H1 (cell line): ENCODE data around the gene NRAS.

Experiments
- CBX5 ChIP-seq: fragments of 300-800, 300-1000 bp; sonication (generic); IDR thresholded peaks from 2 replicates; pipeline ENCODE4 v1.7.1; 2016; ENCODE audit warnings: antibody characterized with exemption, low read length, low read depth
- EZH2 ChIP-seq: fragments of 200-600 bp; sonication (generic); IDR thresholded peaks from 2 replicates; pipeline ENCODE4 v1.7.1; 2012; ENCODE audit warnings: low read depth, mild to moderate bottlenecking, moderate library complexity, low read length, inconsistent platforms; ENCODE audit not compliant: severe bottlenecking
- HDAC2 ChIP-seq, 2 experiments: fragments of 300-600 bp in 1 of 2; sonication (generic) in 1 of 2; IDR thresholded peaks; 2 replicates each; pipeline ENCODE4 v1.6.1; 2011 to 2012; ENCODE audit warnings: low read depth in 2 of 2, low read length in 2 of 2, mild to moderate bottlenecking in 2 of 2, moderate library complexity in 2 of 2, borderline replicate concordance in 1 of 2, inconsistent platforms in 1 of 2
- HDAC6 ChIP-seq: IDR thresholded peaks from one replicate; pipeline ENCODE4 v1.7.1; 2012; ENCODE audit warnings: low read depth, mild to moderate bottlenecking, inconsistent platforms, low read length, moderate library complexity
- JUND ChIP-seq: IDR thresholded peaks from 2 replicates; pipeline ENCODE4 v1.6.1; 2011; ENCODE audit warnings: mild to moderate bottlenecking, improper control_type of control experiment, low read length
- MAFK ChIP-seq: IDR thresholded peaks from 2 replicates; pipeline ENCODE4 v1.6.1; 2012; ENCODE audit warnings: low read depth, mild to moderate bottlenecking, improper control_type of control experiment, low read length
- RFX5 ChIP-seq: IDR thresholded peaks from 2 replicates; pipeline ENCODE4 v1.6.1; 2011; ENCODE audit warnings: low read depth, low read length, improper control_type of control experiment, borderline replicate concordance
- SIX5 ChIP-seq: IDR thresholded peaks from 2 replicates; pipeline ENCODE4 v1.6.1; 2011; ENCODE audit warnings: mild to moderate bottlenecking, low read depth, low read length
- YY1 ChIP-seq: IDR thresholded peaks from 2 replicates; pipeline ENCODE4 v1.6.1; 2011; ENCODE audit warnings: low read depth, mild to moderate bottlenecking, low read length
- TF ChIP-seq, protein P1 (sequence below): IDR thresholded peaks from 2 replicates; pipeline ENCODE4 v1.6.1; 2011; ENCODE audit warnings: low read length, improper control_type of control experiment
- TF ChIP-seq, protein P2 (sequence below): IDR thresholded peaks from 2 replicates; pipeline ENCODE4 v1.6.1; 2012; ENCODE audit warnings: inconsistent platforms
- TF ChIP-seq, protein P3 (sequence below), 3 experiments: IDR thresholded peaks; 1 replicate in 2 of 3; 2 replicates in 1 of 3; pipeline versions ENCODE4 v1.5.1 to v1.6.1; 2011; ENCODE audit warnings: low read length in 3 of 3, mild to moderate bottlenecking in 3 of 3, inconsistent platforms in 2 of 3, low read depth in 1 of 3, moderate library complexity in 1 of 3; ENCODE audit not compliant: insufficient read depth in 1 of 3; ENCODE audit errors: control extremely low read depth in 1 of 3

DNA sequence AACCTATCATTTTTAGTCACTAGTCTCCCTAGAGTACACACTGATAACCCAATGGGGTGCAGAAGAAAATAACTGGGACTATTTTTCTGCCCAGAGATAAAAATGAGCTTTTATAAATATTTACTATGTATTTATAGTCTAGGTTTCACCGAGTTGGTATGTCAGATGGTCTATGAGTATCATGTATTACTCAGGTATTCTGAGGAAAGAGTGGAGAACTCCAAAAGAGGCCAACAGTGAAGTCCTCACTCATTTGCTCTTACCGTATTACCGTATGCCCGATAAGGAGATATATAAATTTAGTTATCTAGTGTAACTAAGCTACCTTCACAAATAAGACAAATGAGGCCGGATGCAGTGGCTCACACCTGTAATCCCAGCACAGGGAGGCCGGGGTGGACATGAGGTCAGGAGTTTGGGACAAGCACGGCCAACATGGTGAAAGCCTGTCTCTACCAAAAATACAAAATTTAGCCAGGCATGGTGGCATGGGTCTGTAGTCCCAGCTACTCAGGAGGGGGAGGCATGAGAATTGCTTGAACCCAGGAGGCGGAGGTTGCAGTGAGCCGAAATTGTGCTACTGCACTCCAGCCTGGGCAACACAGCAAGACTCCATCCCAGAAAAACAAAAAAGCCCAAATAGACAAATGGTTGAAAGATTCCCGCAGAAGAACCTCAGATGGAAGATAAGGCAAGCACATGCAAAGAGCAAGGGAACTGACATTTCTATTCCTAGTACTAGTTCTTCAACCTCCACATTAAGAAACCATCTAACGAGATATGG, 25.6 kb upstream of the NRAS start:
- TF ChIP-seq, protein P1, sequence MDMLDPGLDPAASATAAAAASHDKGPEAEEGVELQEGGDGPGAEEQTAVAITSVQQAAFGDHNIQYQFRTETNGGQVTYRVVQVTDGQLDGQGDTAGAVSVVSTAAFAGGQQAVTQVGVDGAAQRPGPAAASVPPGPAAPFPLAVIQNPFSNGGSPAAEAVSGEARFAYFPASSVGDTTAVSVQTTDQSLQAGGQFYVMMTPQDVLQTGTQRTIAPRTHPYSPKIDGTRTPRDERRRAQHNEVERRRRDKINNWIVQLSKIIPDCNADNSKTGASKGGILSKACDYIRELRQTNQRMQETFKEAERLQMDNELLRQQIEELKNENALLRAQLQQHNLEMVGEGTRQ: no peak
- TF ChIP-seq YY1 (no peak), EZH2 (no peak), SIX5 (no peak), RFX5 (no peak), CBX5 (no peak), JUND (no peak), HDAC6 (no peak), MAFK (no peak), HDAC2 (IDR thresholded peaks at IDR 0.05; ENCODE audit: borderline replicate concordance in 1 of 2, low read depth in 2 of 2, low read length in 2 of 2) (no peak)
- TF ChIP-seq, protein P2, sequence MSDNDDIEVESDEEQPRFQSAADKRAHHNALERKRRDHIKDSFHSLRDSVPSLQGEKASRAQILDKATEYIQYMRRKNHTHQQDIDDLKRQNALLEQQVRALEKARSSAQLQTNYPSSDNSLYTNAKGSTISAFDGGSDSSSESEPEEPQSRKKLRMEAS: no peak
- TF ChIP-seq, protein P3, sequence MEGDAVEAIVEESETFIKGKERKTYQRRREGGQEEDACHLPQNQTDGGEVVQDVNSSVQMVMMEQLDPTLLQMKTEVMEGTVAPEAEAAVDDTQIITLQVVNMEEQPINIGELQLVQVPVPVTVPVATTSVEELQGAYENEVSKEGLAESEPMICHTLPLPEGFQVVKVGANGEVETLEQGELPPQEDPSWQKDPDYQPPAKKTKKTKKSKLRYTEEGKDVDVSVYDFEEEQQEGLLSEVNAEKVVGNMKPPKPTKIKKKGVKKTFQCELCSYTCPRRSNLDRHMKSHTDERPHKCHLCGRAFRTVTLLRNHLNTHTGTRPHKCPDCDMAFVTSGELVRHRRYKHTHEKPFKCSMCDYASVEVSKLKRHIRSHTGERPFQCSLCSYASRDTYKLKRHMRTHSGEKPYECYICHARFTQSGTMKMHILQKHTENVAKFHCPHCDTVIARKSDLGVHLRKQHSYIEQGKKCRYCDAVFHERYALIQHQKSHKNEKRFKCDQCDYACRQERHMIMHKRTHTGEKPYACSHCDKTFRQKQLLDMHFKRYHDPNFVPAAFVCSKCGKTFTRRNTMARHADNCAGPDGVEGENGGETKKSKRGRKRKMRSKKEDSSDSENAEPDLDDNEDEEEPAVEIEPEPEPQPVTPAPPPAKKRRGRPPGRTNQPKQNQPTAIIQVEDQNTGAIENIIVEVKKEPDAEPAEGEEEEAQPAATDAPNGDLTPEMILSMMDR (IDR thresholded peaks at IDR 0.05; ENCODE audit: control extremely low read depth in 1 of 3, insufficient read depth in 1 of 3, low read depth in 1 of 3, low read length in 3 of 3): no peak
